GM19099 (cell line): Measurements from ENCODE around the gene CDAN1.

ENCODE experiments used
- POLR2A ChIP-seq: IDR thresholded peaks from 3 replicates; pipeline ENCODE4 v1.6.1; 2011; ENCODE audit warnings: low read depth; ENCODE audit not compliant: insufficient read length; ENCODE audit errors: extremely low read depth

CDAN1 gene

DNA sequence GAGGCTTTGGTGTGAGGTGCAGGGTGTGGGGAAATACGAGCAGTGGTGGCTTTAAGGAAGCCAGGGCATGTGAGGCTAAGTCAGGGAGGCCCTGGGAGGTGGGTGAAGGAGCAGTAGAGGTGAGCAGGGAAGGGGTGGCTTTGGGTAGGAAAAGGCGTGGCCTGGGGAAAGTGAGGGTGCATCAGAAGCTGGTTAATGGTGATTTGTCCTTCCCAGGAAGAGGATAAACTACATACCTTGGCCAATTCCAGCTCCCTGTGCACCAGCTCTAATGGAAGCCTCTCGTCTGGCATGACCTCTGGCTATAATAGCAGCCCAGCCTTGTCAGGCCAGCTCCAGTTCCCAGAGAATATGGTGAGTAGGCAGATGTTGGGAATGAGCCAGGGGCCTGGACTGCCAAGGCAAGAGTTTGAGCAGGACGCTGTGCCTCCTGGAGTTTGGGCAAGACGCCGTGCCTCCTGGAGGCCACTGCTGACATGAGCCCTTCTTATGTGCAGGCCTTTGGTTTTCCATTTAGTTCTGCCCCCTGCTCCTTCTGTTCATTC, 41.3 kb downstream of the CDAN1 start:
- no peak for TF ChIP-seq POLR2A

DNA sequence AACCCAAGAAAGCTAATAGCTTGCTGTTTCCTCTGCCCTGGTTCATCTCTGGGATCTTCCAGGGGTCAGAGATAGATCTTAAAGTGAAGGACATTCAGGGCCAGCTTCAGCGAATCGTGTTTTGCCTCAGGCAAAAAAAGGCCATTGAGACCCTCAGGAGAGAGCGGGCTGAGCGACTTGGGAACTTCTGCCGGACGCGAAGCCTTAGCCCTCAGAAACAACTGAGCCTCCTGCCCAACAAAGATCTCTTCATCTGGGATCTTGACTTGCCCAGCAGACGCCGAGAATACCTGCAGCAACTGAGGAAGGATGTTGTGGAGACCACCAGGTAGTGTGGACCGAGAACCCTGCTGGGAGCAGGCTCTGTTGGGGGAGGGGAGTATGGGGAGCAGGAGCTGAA, 42.5 kb downstream of the CDAN1 start:
- no peak for TF ChIP-seq POLR2A

DNA sequence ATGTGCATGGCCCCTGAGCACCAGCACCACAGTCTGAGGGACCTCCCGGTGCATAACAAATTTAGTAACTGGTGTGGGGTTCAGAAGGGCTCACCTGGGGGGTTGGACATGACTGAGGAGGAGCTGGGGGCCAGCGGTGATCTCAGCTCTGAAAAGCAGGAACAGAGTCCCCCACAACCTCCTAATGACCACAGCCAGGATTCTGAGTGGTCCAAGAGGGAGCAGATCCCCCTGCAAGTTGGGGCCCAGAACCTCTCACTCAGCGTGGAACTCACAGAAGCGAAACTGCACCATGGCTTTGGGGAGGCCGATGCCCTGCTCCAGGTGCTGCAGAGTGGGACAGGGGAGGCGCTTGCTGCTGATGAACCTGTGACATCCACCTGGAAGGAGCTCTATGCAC, 43.0 kb downstream of the CDAN1 start:
- no peak for TF ChIP-seq POLR2A

DNA sequence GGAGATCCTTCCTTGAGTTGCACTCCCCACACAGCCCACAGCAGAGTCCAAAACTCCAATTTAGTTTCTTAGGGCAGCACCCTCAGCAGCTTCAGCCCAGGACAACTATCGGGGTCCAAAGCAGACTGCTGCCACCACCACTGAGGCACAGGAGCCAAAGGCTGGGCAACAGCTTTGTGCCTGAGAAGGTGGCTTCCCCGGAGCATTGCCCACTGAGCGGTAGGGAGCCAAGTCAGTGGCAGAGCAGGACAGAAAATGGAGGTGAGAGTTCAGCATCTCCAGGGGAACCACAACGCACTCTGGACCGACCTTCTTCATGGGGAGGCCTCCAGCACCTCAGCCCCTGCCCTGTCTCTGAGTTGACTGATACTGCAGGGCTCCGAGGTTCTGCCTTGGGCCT, 43.4 kb downstream of the CDAN1 start:
- TF ChIP-seq POLR2A, result no peak

DNA sequence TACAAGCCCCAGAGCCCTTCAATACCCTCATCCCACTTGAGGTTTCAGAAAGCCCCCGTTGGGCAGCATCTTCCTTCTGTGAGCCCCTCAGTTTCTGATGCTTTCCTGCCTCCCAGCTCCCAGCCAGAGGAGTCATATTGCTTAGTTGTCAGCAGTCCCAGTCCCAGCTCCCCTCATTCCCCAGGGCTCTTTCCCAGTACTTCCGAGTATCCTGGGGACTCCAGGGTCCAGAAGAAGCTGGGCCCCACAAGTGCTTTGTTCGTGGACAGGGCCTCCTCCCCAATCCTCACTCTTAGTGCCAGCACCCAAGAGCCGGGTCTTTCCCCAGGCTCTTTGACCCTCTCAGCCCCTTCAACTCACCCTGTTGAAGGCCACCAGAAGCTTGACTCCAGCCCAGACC, 43.9 kb downstream of the CDAN1 start:
- TF ChIP-seq POLR2A, result no peak

DNA sequence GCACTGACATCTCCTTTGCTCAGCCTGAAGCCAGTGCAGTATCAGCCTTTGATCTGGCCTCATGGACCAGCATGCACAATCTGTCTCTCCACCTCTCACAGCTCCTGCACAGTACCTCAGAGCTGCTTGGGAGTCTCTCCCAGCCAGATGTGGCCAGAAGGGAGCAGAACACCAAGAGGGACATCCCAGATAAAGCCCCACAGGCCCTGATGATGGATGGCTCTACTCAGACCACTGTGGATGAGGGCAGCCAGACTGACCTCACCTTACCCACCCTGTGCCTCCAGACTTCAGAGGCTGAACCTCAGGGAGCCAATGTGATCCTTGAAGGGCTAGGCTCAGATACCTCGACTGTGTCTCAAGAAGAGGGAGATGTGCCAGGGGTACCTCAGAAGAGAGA, 44.4 kb downstream of the CDAN1 start:
- no peak for TF ChIP-seq POLR2A

DNA sequence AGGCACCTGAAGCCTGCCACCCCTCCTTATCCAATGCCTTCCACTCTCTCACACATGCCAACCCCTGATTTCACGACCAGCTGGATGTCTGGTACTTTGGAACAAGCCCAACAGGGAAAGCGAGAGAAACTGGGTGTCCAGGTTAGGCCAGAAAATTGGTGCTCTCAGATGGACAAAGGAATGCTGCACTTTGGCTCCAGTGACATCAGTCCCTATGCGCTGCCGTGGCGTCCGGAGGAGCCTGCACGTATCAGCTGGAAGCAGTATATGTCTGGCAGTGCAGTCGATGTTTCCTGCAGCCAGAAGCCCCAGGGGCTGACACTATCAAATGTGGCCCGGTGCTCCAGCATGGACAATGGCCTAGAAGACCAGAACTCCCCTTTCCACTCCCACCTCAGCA, 45.2 kb downstream of the CDAN1 start:
- TF ChIP-seq POLR2A, result no peak

DNA sequence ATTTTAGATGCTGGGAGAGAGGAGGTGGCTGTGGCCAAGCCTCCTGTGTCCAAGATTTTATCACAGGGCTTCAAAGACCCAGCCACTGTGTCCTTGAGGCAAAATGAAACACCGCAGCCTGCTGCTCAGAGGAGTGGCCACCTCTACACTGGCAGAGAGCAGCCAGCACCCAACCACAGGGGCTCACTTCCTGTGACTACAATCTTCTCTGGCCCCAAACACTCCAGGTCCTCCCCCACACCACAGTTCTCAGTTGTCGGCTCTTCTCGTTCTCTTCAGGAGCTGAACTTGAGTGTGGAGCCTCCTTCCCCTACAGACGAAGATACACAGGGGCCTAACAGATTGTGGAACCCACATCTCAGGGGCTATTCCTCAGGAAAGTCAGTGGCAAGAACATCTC, 45.6 kb downstream of the CDAN1 start:
- TF ChIP-seq POLR2A, result no peak

DNA sequence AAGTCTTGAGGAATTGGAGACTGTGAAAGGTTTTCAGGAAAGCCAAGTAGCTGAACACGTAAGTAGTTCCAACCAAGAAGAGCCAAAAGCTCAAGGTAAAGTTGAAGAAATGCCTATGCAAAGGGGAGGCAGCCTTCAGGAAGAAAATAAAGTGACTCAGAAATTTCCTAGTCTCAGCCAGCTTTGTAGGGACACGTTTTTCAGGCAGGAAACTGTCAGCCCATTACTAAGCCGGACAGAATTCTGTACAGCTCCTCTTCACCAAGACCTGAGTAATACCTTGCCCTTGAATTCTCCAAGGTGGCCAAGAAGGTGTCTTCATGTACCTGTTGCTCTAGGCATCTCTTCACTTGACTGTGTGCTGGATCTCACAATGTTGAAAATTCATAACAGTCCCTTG, 48.6 kb downstream of the CDAN1 start:
- no peak for TF ChIP-seq POLR2A

DNA sequence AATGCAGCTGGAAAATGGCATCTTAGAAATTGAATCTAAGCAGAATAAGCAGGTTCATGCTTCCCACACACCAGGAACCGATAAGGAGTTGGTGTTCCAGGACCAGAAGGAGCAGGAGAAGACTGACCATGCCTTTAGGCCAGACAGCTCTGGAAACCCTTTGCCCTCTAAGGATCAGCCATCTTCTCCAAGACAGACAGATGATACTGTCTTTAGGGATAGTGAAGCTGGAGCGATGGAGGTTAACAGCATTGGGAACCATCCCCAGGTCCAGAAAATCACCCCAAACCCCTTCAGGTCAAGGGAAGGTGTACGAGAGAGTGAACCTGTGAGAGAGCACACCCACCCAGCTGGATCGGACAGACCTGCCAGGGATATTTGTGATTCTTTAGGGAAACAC, 49.2 kb downstream of the CDAN1 start:
- TF ChIP-seq POLR2A, result no peak

DNA sequence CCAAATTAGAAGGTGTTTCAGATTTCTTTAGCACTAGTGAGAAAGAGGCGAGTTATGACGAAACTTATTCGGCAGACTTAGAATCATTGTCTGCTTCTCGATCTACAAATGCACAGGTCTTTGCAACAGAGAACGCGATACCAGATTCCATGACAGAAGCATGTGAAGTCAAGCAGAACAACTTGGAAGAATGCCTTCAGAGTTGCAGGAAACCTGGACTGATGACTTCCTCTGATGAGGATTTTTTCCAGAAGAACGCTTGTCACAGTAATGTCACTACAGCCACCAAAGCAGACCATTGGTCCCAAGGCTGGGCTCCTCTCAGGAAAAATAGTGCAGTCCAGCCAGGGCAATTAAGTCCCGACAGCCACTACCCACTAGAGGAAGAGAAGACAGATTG, 50.6 kb downstream of the CDAN1 start:
- TF ChIP-seq POLR2A, result no peak

DNA sequence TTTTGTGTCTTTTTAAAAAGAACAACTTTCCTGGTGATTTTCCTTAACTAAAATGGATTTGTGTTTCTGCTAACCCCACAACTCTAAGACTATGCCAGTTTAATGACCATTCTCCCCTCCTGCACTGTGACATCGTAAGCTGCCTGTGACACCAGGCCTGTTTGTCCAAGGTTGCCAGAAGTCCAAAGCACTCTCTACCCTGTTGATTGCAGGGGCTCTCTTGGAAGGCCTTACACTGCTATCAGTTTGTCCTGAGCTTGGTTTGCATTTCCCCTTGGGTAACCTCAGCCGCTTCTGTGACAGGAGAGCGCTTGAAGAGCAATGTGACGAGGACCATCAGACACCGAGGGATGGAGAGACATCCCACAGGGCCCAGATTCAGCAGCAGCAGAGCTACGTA, 55.8 kb downstream of the CDAN1 start:
- no peak for TF ChIP-seq POLR2A

DNA sequence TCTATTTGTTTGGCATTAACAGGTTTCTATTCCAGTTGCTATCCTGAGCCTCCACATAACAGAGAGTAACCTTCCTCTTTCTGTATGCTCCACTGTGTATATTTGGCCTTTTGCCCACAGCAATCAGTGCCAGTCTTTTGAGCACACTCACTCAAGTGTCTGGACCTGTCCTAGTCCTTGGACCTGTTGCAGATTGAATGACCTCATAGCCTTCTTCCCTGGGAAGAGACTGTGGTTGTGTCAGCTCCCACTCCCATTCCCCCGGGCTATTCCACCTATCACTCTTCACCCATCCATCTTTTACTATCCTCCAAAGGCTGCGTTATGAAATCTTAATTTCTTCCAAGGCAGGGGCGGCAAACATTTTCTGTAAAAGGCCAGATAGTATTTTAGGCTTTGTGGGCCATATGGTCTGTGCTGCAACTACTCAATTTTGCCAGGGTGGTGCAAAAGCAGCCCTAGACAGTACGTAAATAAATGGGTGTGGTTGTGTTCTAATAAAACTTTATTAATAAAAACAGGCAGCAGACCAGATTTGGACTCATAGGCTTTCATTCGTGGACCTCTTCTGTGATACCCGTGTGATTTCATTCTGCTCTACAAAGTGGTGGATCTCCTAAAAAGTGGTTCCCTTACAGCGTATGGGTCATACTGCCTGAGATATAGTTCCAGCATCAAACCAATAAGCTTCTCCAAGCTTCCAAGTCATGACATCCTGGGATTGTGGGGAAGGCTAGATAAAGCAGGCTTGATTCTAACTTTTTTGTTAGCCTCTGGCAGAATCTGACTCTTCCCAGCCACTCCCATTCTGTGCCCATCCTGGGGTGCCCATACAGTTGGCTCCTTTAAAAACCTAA, 57.4 kb downstream of the CDAN1 start:
- TF ChIP-seq POLR2A, result no peak

DNA sequence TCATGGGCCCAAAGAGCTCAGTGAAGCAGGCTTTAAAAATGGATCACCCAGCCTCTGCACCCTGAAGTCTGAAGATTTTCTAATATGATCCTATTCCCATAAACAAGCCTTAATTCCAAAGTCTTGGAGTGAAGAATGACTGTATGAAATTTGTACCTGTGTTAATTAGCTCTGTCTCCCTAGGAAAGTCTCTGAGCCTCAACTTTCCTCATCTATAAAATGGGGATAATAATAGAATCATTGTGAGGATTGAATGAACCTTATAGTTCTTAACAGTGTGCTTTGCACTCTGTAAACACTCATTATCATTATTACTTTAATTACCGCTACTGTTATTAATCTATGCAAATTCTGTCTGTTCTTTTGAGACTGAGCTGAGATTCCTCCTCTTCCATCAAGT, 61.9 kb downstream of the CDAN1 start:
- TF ChIP-seq POLR2A, result no peak

DNA sequence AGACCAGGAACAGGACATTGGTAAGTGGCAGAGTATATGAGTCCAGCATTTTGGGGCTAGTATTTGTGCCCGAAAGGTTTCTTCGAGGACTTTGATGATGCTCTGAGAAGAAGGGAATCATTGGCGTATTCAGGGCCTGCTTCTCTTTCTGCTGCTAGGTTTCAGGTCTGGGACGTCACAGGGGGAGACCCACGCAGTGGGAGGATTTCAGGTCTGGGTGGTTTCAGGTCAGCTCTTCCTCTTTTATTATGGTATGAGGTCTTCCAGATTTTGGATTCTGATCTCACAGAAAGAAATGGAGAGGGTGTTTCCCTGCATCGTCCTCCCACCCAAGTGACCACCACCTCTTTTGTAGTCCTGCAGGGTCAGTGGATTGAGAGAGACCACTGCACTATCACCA, 62.5 kb downstream of the CDAN1 start:
- no peak for TF ChIP-seq POLR2A
